VCaP (cell line): ENCODE measurements around the gene PIEZO1.

ENCODE experiments used
- H3K27ac ChIP-seq: fragments of 450-650 bp; 2 replicates; pipeline ENCODE4 v1.5.1; 2017
- CTCF ChIP-seq: fragments of 450-650 bp; conservative IDR thresholded peaks from 2 replicates; pipeline ENCODE4 v1.5.1; 2017; ENCODE audit warnings: mild to moderate bottlenecking, moderate library complexity

Gene PIEZO1

DNA sequence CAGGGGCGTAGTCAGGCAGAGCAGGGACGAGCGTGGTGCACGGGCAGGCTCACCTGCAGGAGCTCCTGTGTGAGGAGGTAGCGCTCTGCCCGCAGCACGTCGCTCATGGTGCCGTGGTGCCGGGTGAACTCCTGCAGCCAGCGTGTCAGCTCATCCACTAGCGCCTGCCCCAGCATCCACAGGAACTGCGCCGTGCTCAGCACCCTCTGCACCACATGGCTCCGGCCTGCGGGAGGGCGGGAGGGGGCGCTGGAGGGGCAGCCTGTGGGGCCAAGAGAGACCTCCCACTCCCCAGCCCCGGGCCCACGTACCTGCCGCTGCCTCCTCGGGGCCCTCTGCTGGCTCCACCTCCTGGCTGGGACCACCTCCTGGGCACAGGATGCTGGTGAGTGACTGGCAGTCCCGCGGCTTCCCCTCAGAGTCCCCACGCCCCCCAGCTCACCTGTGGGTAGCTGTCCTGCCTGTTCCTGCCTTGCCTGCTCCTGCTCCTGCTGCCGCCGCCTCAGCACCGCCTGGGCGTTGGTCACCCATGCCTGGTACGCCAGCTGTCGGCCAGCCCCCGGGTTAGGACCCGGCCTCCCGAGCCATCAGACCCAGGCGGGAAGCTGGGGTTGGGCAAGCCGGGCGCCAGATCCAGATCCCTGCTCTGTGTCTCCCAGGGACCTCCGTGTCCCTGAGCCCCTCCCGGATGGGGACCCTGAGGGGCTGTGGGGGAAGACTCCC lies 62.1 kb downstream of the PIEZO1 start:
- no peak for TF ChIP-seq CTCF
- H3K27ac ChIP-seq: no peak overlapping the region

GRCh38 chr16:88721815-88722755 lies 62.9 kb downstream of the PIEZO1 start:
- H3K27ac ChIP-seq: no peak overlapping the region
- TF ChIP-seq CTCF: no peak

DNA sequence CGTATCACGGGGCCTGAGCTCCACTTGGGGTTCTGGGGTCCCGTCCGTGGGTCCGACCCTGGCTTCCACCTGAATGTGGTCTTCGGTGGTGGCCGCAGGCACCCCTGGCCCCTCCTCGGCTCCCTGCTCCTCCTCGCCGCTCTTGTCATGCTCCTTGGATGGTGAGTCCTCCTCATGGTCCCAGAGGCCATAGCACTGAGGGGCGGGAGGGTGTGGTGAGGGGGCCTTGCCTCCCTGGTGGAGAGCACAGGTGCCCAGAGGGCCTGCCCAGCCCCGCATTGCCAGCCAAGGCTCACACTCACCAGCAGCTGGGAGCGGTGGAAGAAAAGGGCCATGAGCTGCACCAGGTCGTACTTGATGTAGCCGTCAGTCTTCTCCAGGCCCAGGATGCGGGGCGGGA lies 63.8 kb downstream of the PIEZO1 start:
- H3K27ac ChIP-seq: no peak overlapping the region
- no peak for TF ChIP-seq CTCF

- no peak for TF ChIP-seq CTCF
- H3K27ac ChIP-seq: no peak overlapping the region
Measured at GRCh38 chr16:88720396-88720970, 64.5 kb downstream of the PIEZO1 start.

DNA sequence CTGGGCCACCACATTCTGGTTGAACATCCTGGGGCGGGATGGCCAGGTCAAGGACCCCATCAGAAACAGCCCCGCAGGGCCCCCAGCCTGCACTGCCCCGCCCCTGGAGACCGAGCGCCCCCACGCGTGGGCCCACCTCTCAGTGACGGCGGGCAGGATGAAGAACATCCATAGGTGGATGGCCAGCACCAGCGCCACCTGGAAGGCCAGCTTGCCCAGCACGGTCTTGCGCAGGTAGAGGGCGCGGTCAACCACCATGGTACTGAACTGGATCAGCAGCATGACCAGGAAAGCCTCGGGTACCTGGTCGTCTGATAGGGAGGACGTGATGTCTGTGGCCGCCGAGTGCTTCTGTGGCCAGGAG lies 65.1 kb downstream of the PIEZO1 start:
- no peak for TF ChIP-seq CTCF

DNA sequence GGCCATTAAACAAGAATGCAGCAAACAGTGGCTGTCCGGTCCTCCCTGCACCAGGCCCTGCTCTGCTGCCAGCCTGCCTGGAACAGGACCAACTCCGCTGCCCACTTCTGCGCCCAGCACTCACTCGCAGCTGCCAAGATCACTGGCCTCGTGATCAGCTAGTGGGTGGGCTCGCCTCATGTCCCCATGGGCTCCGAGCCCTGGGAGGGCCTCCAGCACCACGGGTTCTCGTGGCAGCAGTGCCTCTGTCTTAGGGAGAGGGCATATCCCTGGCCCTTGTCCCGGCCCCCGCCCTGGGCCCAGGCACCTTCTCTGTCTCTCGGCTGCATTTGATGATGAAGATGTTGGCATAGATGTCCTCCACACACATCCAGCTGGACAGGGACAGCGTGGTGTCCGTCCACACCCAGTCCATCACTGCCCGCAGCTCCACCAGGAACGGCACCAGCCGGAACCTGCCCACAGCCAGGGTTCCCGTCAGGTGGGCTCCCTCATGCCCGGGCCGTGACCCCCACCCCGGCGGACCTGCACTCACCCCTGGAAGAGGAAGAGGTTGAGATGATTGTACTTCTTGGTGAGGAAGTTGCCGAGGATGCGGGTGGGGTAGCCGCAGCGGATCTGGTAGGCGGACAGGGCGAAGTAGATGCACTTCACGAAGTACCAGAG lies 65.6 kb downstream of the PIEZO1 start:
- no peak for TF ChIP-seq CTCF
- no peak overlapping the region for H3K27ac ChIP-seq

More for the DNA sequence above, 65.1 kb downstream of the PIEZO1 start:
- no peak overlapping the region for H3K27ac ChIP-seq

- H3K27ac ChIP-seq: no peak overlapping the region
- TF ChIP-seq CTCF: no peak
Measured at GRCh38 chr16:88718178-88718577, 66.8 kb downstream of the PIEZO1 start.
